NCI-H748 treated with DMSO at 0.1 percent for 48 hours (cell line): Measurements from ENCODE around the gene AHRR.
A peak's percentile ranks its signal among the peaks of the same experiment; 100 is the strongest.

Experiments used
- DNase-seq: peaks from one replicate; lab custom pipeline; 2025; lab: John Stamatoyannopoulos, UW

Gene AHRR

DNA sequence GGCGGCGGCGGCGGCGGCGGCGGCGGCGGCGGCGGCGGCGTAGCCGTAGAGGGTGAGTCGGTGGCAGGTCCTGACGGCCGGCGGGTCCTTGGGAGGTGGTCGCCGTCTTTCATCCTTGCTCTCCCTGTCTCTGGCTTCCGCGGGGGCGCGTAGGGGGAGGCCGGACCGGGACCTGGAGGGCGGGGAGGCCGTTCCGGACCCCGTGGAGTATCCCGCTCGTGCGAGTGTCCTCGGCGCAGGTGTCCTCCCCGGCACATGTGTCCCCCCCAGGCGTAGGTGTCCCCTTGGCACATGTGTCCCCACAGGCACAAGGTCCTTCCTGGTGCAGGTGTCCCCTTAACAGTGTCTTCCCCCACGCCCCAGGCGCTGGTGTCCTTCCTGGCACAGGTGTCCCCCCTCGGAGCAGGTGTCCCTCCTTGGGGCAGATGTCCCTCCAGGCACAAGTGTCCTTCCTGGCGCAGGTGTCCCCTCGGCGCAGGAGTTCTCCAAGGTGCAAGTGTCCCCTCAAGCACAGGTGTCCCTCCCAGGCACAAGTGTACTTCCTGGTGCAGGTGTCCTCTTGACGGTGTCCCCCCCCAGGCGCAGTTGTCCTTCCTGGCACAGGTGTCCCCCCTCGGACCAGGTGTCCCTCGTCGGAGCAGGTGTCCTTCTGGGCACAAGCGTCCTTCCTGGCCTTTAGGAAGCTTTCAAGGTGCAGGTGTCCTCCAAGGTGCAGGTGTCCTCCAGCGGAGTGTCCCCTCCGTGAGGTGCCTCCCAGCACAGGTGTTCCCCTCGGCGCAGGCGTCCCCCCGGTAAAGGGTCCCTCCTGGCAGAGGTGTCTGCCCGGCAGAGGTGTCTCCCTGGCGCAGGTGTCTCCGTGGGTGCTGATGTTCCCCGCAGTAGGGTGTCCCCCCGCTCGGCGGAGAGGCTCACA, 122.0 kb downstream of the AHRR start:
- no peak for DNase-seq

DNA sequence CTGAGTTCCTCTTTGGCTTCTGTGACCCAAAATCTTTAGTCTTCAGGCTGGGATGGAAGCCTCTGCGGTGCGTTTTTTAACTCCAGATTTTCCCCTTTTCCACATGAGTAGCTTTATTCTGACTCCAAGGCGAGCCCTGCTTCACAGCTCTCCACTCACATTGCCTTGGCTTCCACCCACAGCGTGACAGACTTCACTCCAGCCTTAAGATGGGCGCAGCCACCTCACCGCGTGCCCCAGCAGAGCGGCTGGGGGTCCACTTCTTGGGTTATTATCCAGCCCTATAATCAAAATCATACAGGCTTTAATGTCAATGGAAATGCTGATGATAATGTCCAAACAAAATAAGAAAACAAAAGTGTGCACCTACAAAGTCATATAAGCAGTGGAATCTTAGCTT, 122.7 kb downstream of the AHRR start:
- DNase-seq: no peak

DNA sequence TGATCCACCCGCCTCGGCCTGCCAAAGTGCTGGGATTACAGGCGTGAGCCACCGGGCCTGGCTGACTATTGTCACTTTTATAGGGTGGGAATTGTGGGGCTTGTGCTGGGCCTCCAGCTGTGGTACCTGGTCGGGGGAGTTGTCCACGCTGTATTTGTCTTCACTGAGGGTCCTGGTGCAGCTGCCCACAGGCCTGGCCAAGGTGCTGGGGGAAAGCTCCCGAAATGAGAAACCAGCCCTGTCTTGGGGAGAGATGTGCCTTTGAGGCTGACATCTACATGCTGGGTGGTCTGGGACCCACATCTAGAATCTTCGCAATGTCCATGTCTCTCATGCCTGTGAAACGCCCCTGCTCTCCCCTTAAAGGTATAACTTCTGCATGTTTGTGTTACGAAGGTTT, 124.1 kb downstream of the AHRR start:
- no peak for DNase-seq

DNA sequence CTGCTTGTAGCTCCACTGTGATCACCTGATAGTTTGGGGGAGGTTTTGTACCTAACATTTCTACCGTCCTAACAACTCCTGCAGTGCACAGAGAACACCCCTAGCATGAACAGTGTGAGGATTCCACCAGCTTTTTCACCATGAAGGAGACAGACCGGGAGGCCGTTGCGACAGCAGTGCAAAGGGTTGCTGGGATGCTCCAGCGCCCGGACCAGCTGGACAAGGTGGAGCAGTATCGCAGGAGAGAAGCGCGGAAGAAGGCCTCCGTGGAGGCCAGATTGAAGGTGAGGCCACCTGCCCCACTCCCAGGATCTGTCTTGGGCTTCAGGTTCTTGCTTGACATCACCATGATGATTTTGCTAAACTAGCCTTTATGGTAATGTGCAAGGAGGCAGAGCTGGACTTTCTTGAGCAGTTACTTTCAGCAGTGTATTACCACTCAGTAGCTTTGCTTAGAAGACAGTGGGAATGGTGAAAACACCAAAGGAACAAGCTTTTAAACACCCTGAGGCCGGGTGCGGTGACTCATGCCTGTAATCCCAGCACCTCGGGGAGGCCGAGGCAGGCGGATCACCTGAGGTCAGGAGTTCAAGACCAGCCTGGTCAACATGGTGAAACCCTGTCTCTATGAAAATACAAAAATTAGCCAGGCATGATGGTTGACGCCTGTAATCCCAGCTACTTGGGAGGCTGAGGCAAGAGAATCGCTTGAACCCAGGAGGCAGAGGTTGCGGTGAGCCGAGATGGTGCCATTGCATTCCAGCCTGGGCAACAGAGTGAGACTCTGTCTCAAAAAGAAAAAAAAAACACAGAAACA, 124.8 kb downstream of the AHRR start:
- DNase-seq: no peak

DNA sequence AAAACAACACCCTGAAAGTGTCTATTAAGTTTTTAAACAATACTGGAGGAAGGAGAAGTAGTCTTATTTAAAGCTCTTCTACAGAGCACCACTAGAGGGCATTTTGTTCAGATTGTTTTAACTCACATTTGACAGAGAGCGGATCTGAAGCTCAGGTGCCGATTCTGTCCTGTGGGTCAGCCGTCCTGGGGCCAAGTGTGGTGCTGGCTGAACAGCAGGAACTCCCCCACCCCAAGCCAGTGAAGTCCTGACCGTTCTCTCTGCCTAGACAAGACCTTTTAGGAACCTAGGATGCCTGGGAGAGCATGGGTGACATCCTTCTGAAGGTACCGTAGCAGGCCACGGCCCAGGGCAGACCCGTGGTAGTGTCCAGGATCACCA, 125.4 kb downstream of the AHRR start:
- DNase-seq: peak; percentile 51

DNA sequence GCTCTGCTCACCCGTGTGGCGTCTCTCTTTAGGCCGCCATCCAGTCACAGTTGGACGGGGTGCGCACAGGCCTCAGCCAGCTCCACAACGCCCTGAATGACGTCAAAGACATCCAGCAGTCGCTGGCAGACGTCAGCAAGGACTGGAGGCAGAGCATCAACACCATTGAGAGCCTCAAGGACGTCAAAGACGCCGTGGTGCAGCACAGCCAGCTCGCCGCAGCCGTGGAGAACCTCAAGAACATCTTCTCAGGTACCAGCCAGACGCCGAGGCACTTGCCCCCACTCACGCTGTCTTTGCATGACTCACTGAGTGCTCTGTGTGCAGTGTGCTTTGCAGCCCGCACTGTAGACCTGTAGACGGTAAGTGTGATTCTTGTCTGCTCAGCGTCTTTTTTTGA, 126.0 kb downstream of the AHRR start:
- DNase-seq: no peak

DNA sequence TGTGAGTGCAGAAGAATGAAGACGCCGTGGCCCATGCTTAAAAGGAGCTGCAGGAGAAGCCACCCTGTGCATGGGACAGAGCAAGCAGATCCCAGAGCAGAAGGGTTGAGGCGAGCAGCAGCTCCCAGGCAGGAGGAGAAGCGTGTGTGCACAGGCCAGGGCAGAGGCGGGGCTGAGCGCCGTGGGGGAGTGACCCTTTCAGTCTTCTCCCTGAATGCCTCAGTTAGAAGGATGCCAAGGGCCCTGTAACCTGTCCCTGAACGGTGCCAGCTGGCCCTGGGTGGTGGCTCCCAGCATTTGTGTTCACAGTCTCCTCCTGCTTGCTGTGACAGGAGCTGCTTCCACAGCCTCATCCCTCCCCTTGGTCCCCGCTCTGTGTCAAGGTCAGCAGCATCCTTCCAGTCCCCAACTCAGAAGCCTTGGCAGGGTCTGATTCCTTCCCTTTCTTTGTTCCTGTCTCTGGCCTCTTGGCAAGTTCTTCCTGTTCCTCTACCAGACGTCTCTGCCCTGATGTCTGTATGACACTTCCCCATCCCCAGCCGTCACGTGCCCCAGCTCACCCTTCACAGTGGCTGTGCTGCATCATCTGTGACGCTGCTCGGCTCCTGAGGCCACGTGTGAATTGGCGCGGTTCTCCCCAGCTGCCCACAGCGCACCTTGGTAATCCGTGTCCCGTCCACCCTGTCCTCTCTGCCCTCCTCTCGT, 126.7 kb downstream of the AHRR start:
- no peak for DNase-seq

DNA sequence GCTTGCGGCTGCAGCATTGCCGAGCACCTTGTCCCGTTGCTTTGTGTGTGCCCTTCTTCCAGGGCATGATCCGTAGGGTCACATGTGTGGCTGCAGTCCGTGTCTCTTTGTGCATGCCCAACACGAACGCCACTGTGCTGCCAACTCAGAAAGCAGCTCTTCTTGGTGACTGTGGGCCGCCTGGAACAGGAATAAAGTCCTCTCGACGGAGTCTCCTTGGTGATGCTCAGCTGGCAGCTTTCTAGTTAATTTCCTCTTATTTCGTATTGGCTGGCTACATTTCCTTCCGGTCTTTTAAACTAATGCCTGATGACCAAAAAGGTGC, 127.2 kb downstream of the AHRR start:
- DNase-seq: no peak

DNA sequence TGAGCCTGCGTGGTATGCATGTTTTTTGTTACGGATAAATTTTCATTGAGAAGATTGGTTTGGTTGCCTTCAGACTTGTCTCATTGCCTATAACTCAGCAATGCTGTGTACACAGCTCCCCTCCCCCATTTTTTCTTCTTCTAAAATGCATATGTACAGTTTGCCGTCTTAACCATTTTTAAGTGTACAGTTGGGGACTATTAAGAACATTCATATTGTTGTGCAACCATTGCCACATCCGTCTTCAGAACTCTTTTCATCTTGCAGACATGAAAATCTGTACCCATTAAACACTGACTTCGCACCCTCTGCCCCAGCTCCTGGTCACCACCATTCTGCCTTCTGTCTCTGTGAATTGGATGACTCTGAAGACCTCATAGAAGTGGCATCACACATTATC, 127.6 kb downstream of the AHRR start:
- no peak for DNase-seq

DNA sequence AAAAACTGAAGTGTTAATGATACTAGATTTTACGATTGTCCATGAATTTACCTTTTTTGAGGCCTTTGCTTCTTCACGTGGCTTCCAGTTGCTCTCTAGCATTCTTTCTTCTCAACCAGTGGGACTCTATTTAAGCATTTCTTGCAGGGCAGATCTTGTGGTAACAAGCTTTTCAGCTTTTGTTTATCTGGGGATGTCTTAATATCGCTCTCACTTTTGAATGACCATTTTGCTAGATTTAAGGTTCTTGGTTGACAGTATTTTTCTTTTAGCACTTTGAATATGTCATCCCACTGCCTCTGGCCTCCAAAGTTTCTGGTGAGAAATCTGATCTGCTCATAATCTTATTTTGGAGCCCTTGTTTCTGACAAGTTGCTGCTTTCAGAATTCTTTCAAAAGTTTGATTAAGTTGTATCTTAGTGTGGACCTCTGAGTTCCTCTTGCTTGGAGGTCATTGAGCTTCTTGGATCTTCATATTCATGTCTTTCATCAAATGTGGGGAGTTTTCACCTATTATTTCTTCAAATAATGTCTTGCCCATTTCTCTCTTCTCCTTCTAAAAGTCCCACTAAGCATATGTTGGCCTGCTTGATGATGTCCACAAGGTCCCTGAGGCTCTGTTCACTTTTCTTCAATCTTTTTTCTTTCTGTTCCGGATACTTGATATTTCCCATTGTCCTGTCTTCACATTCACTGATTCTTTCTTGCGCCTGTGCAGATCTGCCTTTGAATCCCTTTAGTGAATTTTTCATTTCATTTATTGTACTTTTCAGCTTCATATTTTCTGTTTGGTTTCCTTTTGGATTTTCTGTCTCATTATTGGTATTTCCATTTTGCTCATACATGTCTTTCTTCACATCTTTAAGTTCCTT, 130.3 kb downstream of the AHRR start:
- DNase-seq: no peak

DNA sequence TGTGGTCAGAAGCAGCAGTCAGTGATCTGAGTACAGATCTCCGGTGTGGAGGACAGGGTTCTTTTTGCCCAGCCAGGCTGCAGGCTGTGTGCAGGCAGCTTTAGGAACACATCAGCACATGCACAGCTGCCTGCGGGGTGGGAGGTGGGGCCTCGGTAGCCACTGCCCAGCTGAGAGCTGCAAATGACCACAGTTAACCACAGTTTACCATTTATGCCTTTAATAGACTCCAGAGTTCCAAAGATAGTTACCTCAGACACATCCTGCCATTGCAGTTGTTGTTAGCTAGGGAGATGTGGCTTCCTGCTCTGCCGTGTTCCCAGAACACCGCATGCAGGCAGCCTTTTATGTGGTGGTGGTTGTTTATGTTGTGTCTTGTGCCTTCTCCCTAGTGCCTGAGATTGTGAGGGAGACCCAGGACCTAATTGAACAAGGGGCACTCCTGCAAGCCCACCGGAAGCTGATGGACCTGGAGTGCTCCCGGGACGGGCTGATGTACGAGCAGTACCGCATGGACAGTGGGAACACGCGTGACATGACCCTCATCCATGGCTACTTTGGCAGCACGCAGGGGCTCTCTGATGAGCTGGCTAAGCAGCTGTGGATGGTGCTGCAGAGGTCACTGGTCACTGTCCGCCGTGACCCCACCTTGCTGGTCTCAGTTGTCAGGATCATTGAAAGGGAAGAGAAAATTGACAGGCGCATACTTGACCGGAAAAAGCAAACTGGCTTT, 131.6 kb downstream of the AHRR start:
- DNase-seq: no peak

DNA sequence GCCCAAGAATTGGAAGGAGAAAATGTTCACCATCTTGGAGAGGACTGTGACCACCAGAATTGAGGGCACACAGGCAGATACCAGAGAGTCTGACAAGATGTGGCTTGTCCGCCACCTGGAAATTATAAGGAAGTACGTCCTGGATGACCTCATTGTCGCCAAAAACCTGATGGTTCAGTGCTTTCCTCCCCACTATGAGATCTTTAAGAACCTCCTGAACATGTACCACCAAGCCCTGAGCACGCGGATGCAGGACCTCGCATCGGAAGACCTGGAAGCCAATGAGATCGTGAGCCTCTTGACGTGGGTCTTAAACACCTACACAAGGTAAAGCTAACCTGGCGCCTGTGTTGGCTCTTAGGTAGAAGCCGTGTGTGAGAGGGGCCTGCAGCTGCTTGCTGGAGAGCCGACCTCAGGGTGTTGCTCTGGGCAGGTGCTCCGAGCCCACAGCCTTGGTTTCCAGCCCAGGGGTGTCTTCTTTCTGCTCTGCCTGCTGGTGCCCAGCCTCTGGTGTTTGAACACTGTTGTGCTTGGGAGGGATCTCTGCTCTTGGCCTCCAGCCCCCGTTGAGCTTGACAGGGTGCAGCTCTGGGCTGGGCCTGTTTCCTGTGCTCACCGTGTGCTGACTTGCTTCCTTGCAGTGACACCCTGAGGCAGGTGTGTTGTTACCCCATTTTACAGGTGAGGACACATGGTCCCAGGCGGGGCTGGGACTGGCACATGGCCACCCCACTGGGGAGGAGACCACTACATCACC, 132.4 kb downstream of the AHRR start:
- DNase-seq: no peak

DNA sequence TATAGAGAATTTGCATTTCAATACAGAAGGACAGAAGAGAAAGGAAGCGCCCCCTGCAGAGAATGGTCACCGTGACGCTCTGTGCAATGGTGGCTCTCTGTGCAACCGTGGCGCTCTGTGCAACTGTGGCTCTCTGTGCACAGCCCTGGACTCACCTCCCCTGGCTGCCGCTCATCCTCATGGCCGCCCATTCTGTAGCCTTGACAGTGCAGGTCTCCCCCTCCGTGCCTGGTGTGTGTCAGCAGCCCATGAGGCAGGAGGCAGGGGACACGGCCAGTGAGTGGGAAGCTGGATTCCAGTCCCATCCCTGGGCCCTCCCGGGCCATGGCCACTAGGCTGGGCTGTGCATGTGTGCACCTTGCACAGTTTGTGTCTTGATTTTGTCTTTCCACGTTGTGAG, 133.4 kb downstream of the AHRR start:
- DNase-seq: no peak

DNA sequence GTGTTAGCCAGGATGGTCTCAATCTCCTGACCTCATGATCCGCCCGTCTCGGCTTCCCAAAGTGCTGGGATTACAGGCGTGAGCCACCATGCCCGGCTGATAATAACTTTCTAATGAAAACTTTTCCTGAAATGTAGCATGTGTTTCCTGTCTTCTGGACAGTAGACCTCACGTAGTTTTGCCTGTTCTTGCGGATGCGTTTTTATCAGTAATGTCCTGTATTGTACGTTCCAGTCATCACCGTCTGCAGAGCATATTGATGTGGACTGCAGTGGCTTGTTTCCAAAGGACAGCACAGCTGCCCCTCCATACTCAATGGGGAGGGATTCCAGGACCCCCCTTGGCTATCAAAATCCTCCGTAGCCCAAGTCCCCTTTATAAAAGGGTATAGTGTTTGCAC, 134.3 kb downstream of the AHRR start:
- DNase-seq: no peak

DNA sequence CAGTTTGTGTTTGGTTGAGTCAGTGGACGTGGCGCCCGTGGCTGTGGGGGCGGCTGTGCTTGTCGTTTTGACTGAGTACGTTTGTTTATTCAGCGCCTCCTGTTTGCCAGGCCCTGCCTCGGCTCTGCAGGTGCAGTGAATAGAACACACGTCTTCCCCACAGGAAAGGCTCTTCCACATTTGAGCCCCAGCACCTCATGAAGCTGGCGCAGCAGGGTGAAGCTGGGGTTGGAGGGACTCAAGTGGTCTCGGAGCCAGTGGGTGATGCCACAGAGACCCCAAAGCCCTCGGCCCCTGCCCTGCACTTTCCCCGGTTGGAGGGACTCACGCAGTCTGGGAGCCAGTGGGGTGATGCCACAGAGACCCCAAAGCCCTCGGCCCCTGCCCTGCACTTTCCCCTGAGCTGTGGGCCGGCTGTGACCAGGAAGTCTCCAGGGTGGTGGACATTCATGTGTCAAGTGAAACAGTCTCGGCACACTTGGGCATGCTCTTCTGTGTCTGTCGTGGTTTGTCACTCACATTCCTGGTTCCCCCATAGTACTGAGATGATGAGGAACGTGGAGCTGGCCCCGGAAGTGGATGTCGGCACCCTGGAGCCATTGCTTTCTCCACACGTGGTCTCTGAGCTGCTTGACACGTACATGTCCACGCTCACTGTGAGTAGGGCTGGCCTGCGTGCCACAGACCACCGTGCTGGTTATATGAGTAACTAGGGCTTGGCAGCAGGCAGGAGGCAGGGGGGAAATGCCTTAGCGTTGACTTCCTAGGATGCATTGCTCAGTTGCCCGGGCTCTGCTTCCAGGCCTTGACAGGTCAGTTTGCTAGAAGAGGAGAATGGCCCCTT, 135.1 kb downstream of the AHRR start:
- DNase-seq: no peak

DNA sequence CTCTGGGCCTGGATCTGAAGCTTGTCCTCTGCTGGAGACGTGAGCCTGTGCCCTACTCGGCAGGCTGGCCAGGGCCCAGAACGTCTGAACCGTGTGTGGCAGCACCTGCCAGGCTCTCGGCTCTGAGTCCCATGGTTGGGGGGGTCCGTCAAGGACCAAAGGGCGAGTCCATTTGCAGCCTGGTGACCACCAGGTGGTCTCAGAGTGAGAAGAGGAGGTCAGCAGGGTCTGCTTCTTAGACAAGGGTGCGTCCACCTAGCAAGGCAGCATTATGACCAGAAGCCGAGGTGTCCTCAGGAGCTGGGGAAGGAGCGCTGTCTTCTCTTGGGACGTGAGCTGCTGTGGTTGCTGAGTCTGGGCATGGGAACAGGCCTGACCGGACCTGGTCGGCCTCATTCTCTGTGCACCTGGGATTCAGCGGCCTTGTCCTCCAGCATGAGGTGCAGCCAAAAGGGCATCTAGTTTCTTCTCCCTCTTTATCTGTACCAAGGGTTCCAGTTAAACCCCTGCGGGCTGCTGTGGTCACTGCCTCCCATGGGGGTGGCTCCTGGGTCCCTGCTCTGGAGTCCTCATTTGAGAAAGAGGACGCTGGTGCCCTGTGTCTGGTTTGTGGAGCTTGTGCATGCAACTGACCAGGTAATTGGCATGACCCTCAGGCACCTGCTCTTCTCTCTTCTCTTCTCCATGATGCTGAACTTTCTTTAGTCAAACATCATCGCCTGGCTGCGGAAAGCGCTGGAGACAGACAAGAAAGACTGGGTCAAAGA, 135.9 kb downstream of the AHRR start:
- no peak for DNase-seq

DNA sequence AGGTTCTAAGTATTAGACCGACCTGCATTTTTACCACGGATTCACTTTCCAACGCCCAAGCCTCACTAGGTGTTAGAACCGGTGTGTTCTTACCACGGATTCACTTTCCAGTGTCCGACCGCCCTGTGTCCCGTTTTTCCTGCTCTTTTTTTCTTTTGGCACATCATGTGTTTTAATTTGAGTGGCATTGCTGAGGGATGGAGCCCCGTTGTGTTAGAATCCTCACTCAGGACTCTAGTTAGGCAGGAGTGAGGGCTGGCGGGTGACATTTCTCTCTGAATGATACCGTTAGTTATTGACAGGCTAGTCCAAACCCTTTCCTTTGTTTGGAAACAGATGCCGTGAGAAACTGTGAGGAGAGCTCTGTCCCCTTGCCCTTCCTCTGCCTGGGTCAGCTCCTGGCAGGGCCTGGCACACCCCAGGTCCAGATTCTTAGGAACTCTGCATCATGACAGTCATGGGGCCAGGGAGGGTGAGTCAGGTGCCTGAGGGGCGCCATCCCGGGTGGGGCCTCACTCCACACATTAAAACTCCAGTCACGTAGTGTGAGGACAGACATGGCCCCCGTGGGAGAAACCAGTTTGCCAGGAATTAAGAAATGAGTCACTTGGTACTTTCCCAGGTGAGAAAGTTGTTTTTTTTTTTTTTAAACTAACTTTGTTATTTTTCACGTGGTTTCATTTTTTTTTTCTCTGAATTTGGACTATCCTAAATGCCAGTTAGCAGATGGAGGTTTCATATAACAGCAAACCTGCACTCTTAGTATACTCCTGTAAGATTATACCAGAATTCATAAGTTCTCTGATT, 137.2 kb downstream of the AHRR start:
- DNase-seq: no peak
